B cell (primary cell): Measurements from ENCODE around the gene CD52.

Source experiments
- CTCF ChIP-seq: fragments of 200-600 bp; IDR thresholded peaks from one replicate; pipeline ENCODE4 v1.8.0; 2022; ENCODE audit warnings: antibody characterized with exemption, mild to moderate bottlenecking
- EZH2 ChIP-seq: IDR thresholded peaks from 2 replicates; pipeline ENCODE4 v1.6.1; 2012; ENCODE audit warnings: borderline replicate concordance, low read depth, mild to moderate bottlenecking, moderate library complexity, low read length; ENCODE audit not compliant: insufficient read depth, poor library complexity, severe bottlenecking

- no peak for TF ChIP-seq CTCF
- no peak for TF ChIP-seq EZH2
Measured at GRCh38 chr1:26296340-26297056, 21.3 kb upstream of the CD52 start.
